Right hindlimb (tissue), 1 donor: ENCODE measurements around the gene C1QTNF1.

ENCODE experiments used
- DNase-seq: peaks from one replicate; pipeline ENCODE4 v3.0.0-alpha.2; 2018

Gene C1QTNF1

DNA sequence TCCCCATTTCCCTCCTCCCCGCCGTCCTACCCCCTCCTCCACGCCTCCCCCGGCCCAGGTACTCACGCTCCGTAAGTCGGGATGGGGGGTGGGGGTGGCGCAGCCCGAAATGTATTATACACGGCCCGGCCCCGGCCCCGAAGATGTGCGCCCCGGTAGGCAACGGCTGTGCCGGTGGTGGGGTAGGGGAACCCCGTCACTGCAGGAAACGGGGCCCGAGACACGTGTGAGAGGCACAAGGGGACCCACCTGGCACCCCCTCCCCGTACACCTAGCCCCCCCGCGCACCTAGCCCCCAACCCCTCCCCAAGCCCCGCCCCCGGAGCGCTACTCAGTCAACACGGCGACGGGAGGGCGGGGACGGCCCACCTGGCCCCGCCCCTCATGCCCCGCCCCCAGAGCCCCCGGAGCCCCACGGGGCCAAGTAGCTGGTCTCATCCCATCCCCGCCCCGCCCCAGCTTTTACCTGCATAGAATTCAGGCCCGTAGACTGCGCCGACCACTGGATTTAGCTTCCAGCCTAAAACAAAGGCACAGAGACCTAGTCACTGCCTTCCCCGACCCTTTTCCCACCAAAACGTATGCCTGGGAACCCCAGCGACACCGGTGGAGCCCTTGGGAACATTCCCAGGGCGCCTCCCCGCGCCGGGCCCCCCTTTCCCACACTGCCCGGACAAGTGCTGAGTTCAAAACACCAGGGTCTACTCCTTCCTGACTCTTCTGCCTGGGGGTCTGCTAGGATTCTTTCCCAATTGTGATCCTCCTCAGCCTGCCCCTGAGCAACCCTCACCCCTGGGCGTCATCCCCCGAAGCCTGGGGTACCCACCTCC, 73.5 kb downstream of the C1QTNF1 start:
- DNase-seq = no peak

GRCh38 chr17:79098282-79098867, 74.4 kb downstream of the C1QTNF1 start:
- DNase-seq = no peak
